RWPE1 (cell line): ENCODE measurements around the gene JPH2.
A peak's percentile ranks its signal among the peaks of the same experiment; 100 is the strongest.

Experiments
- CTCF ChIA-PET: fragments of 350-600 bp; sonication (Branson Sonifier 250); formaldehyde crosslinking; extraction: SDS; loops from one replicate; lab custom pipeline; 2021; lab: Yijun Ruan, JAX
- POLR2A ChIA-PET: fragments of 400-600 bp; formaldehyde crosslinking; extraction: SDS; loops from one replicate; lab custom pipeline; 2020; ENCODE audit warnings: antibody characterized with exemption; ENCODE audit not compliant: low non-redundant PET; lab: Yijun Ruan, JAX
- DNase-seq: peaks from one replicate; pipeline ENCODE4 v3.0.0; 2012; ENCODE audit warnings: low spot score
- H3K27ac ChIP-seq: fragments of 450-650 bp; 2 replicates; pipeline ENCODE4 v1.5.1; 2017
- TF ChIP-seq, protein P1 (sequence below): fragments of 450-650 bp; conservative IDR thresholded peaks from 2 replicates; pipeline ENCODE4 v1.5.1; 2017; ENCODE audit warnings: low read depth, mild to moderate bottlenecking

JPH2 gene

GRCh38 chr20:44159711-44160110 lies 27.3 kb downstream of the JPH2 start:
- TF ChIP-seq, protein P1, sequence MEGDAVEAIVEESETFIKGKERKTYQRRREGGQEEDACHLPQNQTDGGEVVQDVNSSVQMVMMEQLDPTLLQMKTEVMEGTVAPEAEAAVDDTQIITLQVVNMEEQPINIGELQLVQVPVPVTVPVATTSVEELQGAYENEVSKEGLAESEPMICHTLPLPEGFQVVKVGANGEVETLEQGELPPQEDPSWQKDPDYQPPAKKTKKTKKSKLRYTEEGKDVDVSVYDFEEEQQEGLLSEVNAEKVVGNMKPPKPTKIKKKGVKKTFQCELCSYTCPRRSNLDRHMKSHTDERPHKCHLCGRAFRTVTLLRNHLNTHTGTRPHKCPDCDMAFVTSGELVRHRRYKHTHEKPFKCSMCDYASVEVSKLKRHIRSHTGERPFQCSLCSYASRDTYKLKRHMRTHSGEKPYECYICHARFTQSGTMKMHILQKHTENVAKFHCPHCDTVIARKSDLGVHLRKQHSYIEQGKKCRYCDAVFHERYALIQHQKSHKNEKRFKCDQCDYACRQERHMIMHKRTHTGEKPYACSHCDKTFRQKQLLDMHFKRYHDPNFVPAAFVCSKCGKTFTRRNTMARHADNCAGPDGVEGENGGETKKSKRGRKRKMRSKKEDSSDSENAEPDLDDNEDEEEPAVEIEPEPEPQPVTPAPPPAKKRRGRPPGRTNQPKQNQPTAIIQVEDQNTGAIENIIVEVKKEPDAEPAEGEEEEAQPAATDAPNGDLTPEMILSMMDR = no peak
- H3K27ac ChIP-seq = no peak overlapping the region
- ChIA-PET POLR2A (no interaction called here), CTCF (interaction anchor here (0.6 kb wide), 1 partner anchor 876 kb away, joined by 3 read pairs; no protein-coding TSS in a partner anchor)
- DNase-seq = no peak

GRCh38 chr20:44159125-44159524 lies 27.9 kb downstream of the JPH2 start:
- ChIA-PET CTCF (no interaction called here), POLR2A (no interaction called here)
- H3K27ac ChIP-seq = no peak overlapping the region
- no peak for DNase-seq
- TF ChIP-seq, protein P1 = no peak

GRCh38 chr20:44157061-44157460 lies 29.9 kb downstream of the JPH2 start:
- POLR2A ChIA-PET = no interaction called here
- TF ChIP-seq, protein P1 = no peak
- no peak for DNase-seq
- CTCF ChIA-PET = interaction anchor here (0.6 to 1.1 kb wide), 3 partner anchors 20 to 72 kb away, joined by 3 read pairs; no protein-coding TSS in a partner anchor
- H3K27ac ChIP-seq = no peak overlapping the region

DNA sequence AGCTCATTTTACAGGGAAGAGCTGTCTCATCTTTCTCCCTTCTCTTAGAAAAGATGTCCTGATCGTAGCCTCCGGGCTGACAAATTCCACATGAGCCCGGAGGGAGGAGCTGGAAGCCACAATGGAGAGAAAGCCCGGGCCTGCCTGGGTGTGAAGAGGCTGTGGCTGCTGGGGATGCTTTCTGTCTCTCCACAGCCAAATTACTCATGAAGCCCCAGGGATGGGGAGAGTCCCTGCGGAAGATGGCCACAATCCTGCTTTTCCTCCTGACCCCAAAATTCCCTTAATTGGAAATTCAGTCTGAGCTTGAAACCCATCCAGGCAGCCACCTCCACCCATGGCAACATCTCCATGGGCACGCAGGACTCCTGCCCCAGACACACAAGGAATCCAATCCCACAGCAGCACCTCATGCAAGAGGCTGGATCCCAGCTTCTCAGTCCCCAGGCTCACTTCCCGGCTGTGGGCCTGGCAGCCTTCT lies 32.4 kb downstream of the JPH2 start:
- ChIA-PET CTCF (interaction anchor here (1.1 to 3.3 kb wide), 6 partner anchors 15 to 54 kb away, joined by 3 to 12 read pairs (median 5); partner anchors contain the start of gene JPH2), POLR2A (no interaction called here)
- TF ChIP-seq, protein P1 = no peak
- DNase-seq = peak; percentile 62
- H3K27ac ChIP-seq = peak overlapping the region; percentile 61

DNA sequence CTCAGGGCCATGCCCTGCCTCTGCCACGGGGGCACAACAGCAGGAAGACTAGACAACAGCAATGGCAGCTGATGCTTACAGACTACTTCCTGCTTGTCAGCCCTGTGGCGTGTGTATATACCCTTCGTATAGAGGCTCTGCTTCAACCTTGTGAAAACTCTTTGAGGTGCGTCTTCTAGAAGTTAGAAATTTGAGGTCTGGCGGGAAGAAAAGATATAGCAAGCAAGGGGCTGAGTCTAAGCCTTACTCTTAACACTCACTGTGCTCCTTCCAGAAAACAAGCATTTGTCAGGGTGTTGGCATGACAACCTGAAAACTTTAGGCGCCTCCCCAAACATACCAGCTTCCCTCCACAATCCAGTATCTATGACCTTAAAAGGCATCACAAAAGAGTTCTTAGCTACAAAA lies 33.3 kb downstream of the JPH2 start:
- DNase-seq = no peak
- POLR2A ChIA-PET = no interaction called here
- CTCF ChIA-PET = interaction anchor here (0.6 to 3.3 kb wide), 4 partner anchors 12 to 1049 kb away, joined by 3 to 12 read pairs (median 6); no protein-coding TSS in a partner anchor
- no peak overlapping the region for H3K27ac ChIP-seq
- TF ChIP-seq, protein P1 = no peak

DNA sequence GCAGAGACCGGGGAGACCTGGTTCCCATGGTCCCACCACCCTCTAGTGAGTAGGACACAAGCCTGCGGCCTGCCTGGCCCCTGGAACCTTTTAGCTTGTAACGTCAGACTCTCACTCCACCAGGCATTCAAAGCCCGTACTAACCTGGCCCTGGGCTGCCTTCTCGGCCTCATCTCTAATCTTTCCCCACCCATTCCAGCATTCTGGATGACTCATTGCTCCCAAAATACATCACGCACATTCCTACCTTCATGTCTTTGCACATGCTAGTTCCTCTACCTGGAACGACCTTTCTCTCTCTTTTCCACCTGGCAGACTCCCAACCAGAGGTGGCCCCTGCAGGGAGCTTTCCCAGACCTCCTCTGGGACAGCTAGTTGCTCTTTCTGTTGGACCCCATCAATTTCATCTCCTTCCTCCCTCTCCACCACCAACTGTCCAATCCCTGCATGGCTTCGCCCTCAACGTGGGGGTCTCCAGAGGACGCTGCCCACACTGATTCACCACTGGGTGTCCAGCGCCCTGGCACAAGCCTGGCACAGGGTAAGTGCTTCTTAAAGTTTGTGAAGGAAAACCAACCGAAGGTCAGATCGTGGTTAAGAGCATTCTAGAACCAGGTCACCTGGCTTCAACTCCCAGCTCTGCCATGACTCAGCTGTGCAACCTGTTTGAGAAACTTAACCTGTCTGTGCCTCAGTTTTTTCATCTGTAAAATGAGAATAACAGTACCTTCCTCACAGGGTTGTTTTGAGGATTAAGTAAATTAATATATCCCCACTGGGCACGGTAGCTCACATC lies 35.2 kb downstream of the JPH2 start:
- POLR2A ChIA-PET = no interaction called here
- CTCF ChIA-PET = interaction anchor here (0.6 to 3.3 kb wide), 5 partner anchors 11 to 578 kb away, joined by 3 to 12 read pairs (median 4); no protein-coding TSS in a partner anchor
- H3K27ac ChIP-seq = peak overlapping the region; percentile 79
- TF ChIP-seq, protein P1 = no peak
- peak; percentile 94 for DNase-seq
